OCI-LY7 (cell line): Measurements from ENCODE around the gene CUX1. TPM values are rescaled to one million over a fixed set of nuclear protein-coding genes. Genes with fewer than 3 reads are reported as not detected.

ENCODE experiments used
- BruUV-seq: library from RNA; stranded (reverse); fragments of 400-500 nt; replicated peaks from 2 replicates; lab custom pipeline; 2021; lab: Mats Ljungman, UMichigan
- CTCF ChIA-PET: fragments of 300-600 bp; sonication (Branson Sonifier 250); formaldehyde crosslinking; loops from one replicate; lab custom pipeline; 2022; ENCODE audit warnings: antibody characterized with exemption; ENCODE audit not compliant: unreplicated experiment; lab: Charles Lee
- POLR2A ChIA-PET: fragments of 300-600 bp; sonication (Branson Sonifier 250); formaldehyde crosslinking; loops from one replicate; lab custom pipeline; 2022; ENCODE audit warnings: antibody characterized with exemption; lab: Charles Lee
- DNase-seq: peaks from one replicate; pipeline ENCODE4 v3.0.0-alpha.2; 2015; ENCODE audit warnings: low spot score
- H2AFZ ChIP-seq: fragments of 200-600 bp; sonication (generic), shearing (Covaris generic); 2 replicates; pipeline ENCODE4 v1.6.1; 2014; ENCODE audit warnings: mild to moderate bottlenecking, antibody characterized with exemption, low read length, moderate library complexity
- H3K27ac ChIP-seq: fragments of 200-600 bp; sonication (generic); 2 replicates; pipeline ENCODE4 v1.5.1; 2014; ENCODE audit warnings: mixed run types, low read depth, mild to moderate bottlenecking, moderate library complexity, low read length, inconsistent platforms; ENCODE audit not compliant: poor library complexity, severe bottlenecking
- H3K36me3 ChIP-seq: fragments of 200-600 bp; sonication (generic); 2 replicates; pipeline ENCODE4 v1.6.1; 2014; ENCODE audit warnings: mild to moderate bottlenecking, antibody characterized with exemption, low read length, moderate library complexity, mixed read lengths; ENCODE audit not compliant: insufficient read depth
- H3K4me1 ChIP-seq: fragments of 200-600 bp; sonication (generic); 2 replicates; pipeline ENCODE4 v1.5.1; 2014; ENCODE audit warnings: mild to moderate bottlenecking, low read length; ENCODE audit not compliant: insufficient read depth, poor library complexity, severe bottlenecking
- H3K4me2 ChIP-seq: fragments of 200-600 bp; sonication (generic); 2 replicates; pipeline ENCODE4 v1.6.1; 2014; ENCODE audit warnings: mild to moderate bottlenecking, low read length
- H3K4me3 ChIP-seq: fragments of 200-600 bp; sonication (generic); 2 replicates; pipeline ENCODE4 v1.5.1; 2014; ENCODE audit warnings: mild to moderate bottlenecking, low read depth, low read length; ENCODE audit not compliant: poor library complexity, severe bottlenecking
- H3K79me2 ChIP-seq: fragments of 200-600 bp; sonication (generic); 2 replicates; pipeline ENCODE4 v1.6.1; 2016; ENCODE audit warnings: low read depth, mild to moderate bottlenecking, low read length, moderate library complexity, mixed read lengths; ENCODE audit not compliant: insufficient read depth
- H3K9me2 ChIP-seq: fragments of 200-600 bp; sonication (generic); 2 replicates; pipeline ENCODE4 v1.6.1; 2016; ENCODE audit warnings: mild to moderate bottlenecking, low read length, mixed read lengths; ENCODE audit not compliant: insufficient read depth
- H3K9me3 ChIP-seq: fragments of 200-600 bp; sonication (generic); 2 replicates; pipeline ENCODE4 v1.6.1; 2014; ENCODE audit warnings: mild to moderate bottlenecking, mixed run types, low read length, mixed read lengths
- H4K20me1 ChIP-seq: fragments of 200-600 bp; sonication (generic); 2 replicates; pipeline ENCODE4 v1.6.1; 2014; ENCODE audit warnings: mild to moderate bottlenecking, antibody characterized with exemption, low read length, moderate library complexity, mixed read lengths; ENCODE audit not compliant: insufficient read depth
- CTCF ChIP-seq: fragments of 200-600 bp; sonication (generic); conservative IDR thresholded peaks from 2 replicates; pipeline ENCODE4 v1.5.1; 2014; ENCODE audit warnings: mild to moderate bottlenecking, antibody characterized with exemption, low read length, moderate library complexity, mixed read lengths
- EZH2phosphoT487 ChIP-seq: fragments of 200-600 bp; sonication (generic); IDR thresholded peaks from 2 replicates; pipeline ENCODE4 v1.6.1; 2018; ENCODE audit warnings: low read depth, borderline replicate concordance, mild to moderate bottlenecking, mixed run types, antibody characterized with exemption, low read length, moderate library complexity, mixed read lengths
- intact Hi-C: fragments of 100-400 bp; cut with micrococcal nuclease; formaldehyde crosslinking; loops from one replicate; pipeline ENCODE4 v1.10.0; 2022; ENCODE audit not compliant: unreplicated experiment
- total RNA-seq, 2 experiments: library from RNA; depleted of rRNA in 1 of 2; stranded (reverse); fragments of >200 nt in 1 of 2; shearing (Covaris generic) in 1 of 2; gene quantifications; 2 replicates each; pipeline ENCODE4 v1.2.3, GENCODE V29; 2014 to 2022

The CUX1 gene
- total RNA-seq, 2 experiments from 2014 or later: 143 to 199 TPM

- Histone ChIP-seq H3K4me2 (no peak overlapping the region), H3K36me3 (no peaks in the 10 kb centered on the region), H3K9me3 (no peaks in the 10 kb centered on the region), H3K27ac (no peak overlapping the region), H3K4me3 (no peak overlapping the region), H2AFZ (no peak overlapping the region), H4K20me1 (no peaks in the 10 kb centered on the region), H3K79me2 (no peaks in the 10 kb centered on the region), H3K9me2 (no peaks in the 10 kb centered on the region), H3K4me1 (peaks cover 11% of the 10 kb centered on the region)
- ChIA-PET POLR2A (no interaction called here), CTCF (no interaction called here)
- intact Hi-C loops: no loop called here
- TF ChIP-seq EZH2phosphoT487 (no peak), CTCF (no peak)
- no TSS peak for BruUV-seq
- no peak for DNase-seq
Observed at GRCh38 chr7:102268635-102269034, 451.2 kb downstream of the CUX1 start.

GRCh38 chr7:102270178-102270887 is 452.9 kb downstream of the CUX1 start:
- no peaks in the 10 kb centered on the region for H3K79me2 ChIP-seq
- no peak for DNase-seq
- CTCF ChIA-PET: no interaction called here
- no peaks in the 10 kb centered on the region for H3K36me3 ChIP-seq
- no peak overlapping the region for H3K4me3 ChIP-seq
- no TSS peak for BruUV-seq
- no peaks in the 10 kb centered on the region for H3K9me2 ChIP-seq
- H3K27ac ChIP-seq: no peak overlapping the region
- no peaks in the 10 kb centered on the region for H3K9me3 ChIP-seq
- peaks cover 17% of the 10 kb centered on the region for H3K4me1 ChIP-seq
- H3K4me2 ChIP-seq: no peak overlapping the region
- H4K20me1 ChIP-seq: no peaks in the 10 kb centered on the region
- POLR2A ChIA-PET: interaction anchor here (0.6 kb wide), 1 partner anchor 64 kb away, joined by 3 read pairs; no protein-coding TSS in a partner anchor
- intact Hi-C loops: loop anchor here (5.0 kb wide), 2 partner anchors 453 to 583 kb away; partner anchors contain the start of gene CUX1
- TF ChIP-seq CTCF: no peak
- no peak for TF ChIP-seq EZH2phosphoT487
- H2AFZ ChIP-seq: no peak overlapping the region

GRCh38 chr7:102271158-102271798 is 453.9 kb downstream of the CUX1 start:
- BruUV-seq: no TSS peak
- intact Hi-C loops: loop anchor here (5.0 kb wide), 2 partner anchors 454 to 584 kb away; partner anchors contain the start of gene CUX1

More at GRCh38 chr7:102271158-102271798, 453.9 kb downstream of the CUX1 start:
- Histone ChIP-seq H3K27ac (no peak overlapping the region), H2AFZ (no peak overlapping the region), H3K79me2 (no peaks in the 10 kb centered on the region), H3K9me3 (no peaks in the 10 kb centered on the region), H3K4me2 (no peak overlapping the region), H3K9me2 (no peaks in the 10 kb centered on the region), H4K20me1 (no peaks in the 10 kb centered on the region), H3K4me1 (peaks cover 17% of the 10 kb centered on the region), H3K36me3 (no peaks in the 10 kb centered on the region), H3K4me3 (no peak overlapping the region)
- TF ChIP-seq CTCF (no peak), EZH2phosphoT487 (no peak)
- POLR2A ChIA-PET: no interaction called here
- CTCF ChIA-PET: no interaction called here
- no peak for DNase-seq
